SW480 (cell line): Measurements from ENCODE around the gene CHST13.
A peak's percentile ranks its signal among the peaks of the same experiment; 100 is the strongest.

Experiments used
- DNase-seq: peaks from one replicate; pipeline ENCODE4 v3.0.0-alpha.2; 2016; ENCODE audit warnings: low spot score

The CHST13 gene

DNA sequence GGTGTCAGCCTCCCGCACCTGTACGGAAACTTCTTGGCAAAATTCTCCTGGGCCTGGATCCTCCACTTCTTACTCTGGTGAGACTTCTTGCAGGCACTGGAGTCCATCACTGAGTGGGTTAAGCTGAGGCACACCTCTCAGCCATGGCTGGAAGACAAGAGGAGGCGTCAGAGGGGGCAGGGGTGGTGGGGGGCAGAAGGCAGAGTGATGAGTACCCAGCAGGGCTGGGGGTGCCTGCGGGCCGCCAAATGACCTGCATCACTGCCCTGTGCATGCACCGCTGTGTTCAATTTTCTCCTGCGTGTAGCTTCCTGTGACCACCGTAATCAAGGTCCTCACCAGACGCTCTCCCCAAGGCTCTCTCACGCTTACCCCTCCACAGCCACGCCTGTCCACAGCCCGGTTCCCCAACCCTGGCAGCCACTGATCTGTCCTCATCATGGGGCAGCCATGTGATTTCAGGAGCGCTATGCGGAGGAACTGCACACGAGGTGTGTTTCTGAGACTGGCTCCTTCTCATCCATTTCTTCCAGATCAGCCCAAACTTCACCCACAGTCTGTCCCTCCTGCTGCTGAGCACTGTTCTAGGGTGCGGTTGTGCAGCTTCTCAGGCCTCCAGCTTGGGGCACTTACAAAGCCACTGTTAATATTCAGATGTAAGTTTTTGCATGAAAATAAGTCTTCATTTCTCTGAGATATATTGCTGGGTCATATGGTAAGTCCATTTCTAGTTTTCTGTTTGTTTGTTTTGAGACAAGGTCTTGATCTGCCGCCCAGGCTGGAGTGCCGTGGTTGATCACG lies 29.5 kb downstream of the CHST13 start:
- DNase-seq, result no peak

DNA sequence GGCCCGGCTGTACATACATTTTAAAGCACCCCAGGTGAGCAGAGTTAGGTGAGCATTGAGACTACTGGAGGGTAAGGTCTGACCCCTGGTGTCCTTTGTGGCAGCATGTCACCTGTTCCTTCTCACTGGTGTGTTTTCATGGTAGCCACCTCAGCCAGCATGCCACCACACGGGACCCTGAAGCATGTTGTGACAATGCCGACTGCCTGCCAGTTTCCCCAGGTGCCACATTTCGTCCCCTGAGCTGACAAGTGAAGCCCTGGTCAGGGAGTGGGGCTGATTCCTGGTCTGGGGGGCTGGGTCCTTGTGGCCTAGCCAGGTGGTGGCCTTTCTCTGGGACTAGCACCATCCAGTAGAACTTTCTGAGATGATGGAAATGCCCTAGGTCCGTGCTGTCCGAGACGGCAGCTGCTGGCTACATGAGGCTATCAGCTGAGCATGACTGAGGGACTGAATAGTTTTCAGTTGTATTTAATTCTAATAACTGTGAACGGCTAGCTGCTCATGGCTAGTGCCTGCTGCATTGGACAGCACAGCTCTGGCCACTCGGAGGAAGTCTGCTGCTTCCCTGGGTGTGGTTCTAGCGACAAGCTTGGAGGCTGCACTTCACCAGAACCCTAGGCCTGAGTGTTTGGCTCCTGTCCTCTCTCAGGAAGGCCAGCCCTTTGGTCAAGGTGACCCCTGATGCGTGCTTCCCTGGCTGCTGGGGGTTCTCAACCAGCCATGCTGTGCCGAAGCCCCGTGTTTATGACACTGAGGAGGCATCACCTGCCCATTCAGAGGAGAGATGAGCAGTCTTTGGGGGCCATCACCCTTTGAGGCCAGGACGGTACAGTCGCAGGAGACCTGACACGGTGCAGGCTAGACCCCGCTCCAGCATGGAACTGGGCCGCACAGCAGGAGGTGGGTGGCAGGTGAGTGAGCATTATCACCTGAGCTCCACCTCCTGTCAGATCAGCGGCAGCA lies 30.9 kb downstream of the CHST13 start:
- DNase-seq, result no peak

DNA sequence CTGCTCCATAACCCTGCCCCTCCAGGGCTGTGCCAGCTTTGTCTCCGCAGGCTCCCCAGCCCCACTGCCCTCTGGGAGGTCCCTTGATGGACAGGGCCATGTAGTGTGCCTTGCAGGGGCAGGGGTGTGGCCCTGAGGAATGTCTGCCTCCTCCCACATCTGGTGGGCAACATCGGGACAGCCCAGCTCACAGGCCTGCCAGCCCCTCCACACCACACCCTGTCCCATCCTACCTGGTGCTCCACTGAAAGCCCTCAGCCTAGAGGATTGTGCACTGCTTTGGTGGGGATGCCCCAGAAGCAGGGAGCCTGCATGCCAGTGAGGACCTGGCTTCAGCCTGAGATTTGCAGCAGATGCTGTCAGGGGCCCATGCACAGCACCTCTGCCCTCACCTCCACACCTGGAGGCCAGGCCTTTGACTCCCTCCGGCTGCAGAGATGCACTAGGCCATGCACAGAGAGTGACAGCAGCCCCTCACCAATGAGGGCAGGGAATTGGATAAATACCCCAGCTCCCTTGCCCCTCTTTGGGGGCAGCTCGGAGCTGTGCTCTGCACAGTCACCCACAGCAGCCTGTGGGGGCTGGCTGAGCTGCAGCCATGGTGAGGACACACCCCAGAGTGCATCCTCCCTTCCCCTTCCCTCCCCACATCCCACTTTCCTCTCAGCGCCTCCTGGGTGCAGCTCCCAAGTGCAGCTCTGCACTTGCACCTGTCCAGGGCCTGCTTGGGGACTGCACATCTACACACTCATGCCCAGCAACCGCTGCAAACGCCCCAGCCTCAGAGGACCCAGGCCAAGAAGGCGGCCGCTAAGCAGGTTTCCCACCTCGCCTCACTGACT lies 32.1 kb downstream of the CHST13 start:
- DNase-seq, result no peak

DNA sequence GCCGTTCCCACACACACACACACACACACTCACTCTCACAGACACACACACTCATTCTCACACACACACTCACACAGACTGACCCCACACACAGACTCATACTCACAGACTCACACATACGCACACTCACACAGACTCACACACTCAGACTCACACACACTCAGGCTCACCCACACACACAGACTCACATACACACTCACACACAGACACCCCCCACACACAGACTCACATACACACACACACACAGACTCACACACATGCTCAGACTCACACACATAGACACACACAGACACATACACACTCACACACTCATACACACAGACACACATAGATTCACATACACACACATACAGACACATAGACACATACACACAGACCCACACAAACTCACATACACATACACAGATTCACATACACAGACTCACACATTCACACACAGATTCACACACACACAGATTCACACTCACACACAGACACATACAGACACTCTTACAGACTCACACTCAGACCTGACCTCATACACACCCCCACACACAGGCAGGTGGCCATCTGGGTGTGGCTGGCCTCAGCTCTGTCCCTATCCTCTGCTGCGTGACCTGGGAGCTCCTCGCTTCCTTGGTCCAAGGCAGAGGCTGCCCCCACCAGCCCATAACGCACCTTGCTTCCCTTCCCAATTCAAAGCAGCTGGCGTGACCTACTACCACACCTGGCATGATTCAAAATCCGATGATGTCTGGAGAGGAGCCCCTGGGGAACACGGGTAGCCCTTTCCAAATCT lies 32.9 kb downstream of the CHST13 start:
- peak; percentile 24 for DNase-seq

DNA sequence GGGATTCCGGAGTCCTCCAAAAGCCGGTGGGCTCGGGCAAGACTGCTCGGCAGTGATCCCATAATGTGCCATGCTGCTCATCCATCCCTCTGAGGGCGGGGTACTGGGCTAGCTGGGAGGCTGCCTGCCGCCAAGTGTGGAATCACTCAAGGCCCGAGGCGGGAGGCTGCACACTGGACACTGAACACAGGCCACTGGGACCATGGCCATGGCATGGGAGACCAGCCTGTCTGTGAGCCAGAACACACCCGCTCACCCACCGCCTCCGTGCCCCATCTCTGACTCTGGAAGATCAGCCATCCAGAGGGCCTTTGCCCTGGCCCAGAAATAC lies 33.4 kb downstream of the CHST13 start:
- no peak for DNase-seq

DNA sequence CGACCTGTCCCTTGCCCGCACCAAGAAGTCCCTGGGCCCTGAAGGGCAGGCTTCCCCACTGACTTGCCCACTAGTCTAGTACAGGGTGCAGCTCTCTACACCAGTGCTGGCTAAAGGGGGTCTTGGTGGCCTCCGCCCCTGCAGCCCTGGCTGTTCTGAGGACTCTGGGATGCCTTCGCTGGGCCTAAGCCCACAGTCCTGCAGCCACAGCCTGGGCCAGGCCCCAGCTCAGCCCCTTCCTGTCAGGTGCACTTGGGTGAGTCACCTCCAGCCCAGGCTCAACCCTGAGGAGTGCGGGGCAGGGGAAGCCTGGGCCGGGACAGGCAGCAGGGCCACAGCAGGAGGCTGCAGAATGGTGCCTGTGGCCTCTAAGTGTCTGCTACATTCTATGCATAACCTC lies 33.8 kb downstream of the CHST13 start:
- DNase-seq, result no peak

DNA sequence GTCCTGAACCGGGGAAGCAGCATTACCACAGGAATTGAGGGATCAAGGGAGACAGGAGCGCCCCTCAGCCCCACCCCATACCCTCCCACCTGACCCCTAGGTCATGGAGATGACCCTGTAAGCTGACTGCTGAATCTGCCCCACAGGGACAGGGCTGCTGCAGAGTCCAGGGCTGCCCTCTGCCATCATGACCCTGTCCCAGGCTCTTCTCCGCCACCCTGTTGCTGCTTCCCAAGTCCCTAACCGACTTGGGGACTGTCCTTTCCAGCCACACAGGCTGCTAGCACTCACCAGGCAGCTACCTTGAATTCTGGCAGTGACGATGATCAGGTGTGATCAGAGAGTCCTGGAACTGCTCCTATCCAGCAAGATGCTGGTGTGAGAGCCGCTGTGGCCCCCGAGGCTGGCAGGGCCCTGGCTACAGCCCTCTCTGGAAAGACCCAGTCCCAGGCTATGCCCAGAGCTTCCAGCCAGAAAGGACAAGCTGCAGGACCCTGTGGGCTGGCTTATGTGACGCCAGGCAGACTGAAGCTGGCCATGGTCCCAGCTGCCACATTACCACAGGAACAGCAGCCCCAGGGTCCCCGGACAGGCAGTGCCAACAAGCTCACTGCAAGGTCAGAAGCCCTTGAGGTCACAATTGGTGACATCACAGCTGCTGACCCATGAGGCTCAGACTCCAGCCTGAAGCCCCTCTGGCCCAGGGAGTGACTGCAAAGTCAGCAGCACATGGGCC lies 34.5 kb downstream of the CHST13 start, which contains the start of gene C3orf22:
Gene C3orf22 (minus strand): TSS at position 597 of the 736 bp plus-strand sequence. CDS start 5,542 bp downstream, outside the sequence.
- DNase-seq, result no peak

DNA sequence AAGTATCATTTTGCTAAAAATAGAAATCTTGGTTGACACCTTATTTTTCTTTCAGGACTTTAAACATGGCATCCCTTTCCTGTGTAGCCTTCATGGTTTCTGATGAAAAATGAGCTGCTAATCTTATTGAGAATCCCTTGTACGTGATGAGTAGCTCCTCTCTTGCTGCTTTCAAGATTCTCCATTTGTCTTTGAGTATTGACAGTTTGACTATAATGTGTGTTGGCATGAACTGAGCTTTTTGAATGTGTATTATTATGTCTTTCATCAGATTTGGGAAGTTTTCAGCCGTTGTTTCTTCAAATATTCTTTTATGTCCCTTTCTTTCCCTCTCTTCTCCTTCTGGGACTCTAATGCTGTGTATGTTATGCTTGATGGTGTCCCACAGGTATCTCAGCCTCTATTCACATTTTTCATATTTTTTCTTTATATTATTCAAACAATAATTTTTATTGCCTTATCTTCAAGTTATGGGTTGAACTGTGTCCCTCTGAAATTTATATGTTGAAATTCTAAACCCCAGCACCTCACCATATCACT lies 38.9 kb downstream of the CHST13 start:
- no peak for DNase-seq

DNA sequence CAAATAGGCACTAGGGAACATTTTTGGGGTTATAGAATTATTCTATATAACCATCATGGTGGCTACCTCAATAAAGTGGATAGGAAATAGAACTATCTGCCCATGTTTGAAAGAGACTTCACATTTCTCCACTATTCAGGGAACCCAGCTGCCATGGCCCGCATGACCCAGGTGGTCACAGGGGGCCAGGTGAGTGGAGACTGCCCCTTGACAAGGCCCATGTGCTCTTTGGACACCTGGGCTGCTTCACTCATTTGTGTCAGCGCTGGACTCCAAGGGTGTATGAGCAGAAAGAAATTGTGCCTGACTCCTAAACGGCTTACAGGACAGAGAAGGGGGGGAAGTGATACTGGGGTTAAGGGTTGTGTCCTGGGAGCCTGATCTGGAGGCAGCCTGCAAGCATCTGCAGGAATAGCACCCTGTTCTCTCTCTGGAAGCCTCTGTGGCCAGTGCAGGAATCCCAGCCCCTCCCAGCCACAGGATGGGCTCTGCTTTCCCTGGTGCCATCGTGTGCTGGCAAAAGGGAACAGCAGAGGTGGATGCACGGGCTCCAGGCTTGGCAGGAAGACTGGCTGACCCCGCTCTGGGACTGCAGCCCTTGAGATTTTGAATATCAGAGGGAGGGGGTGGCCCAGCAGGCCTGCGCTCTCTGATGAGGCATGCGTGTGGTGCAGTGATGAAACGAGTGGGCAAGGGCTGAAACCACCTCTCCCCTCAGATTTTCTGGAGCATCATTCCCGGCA lies 43.9 kb downstream of the CHST13 start:
- DNase-seq, result peak; percentile 45

DNA sequence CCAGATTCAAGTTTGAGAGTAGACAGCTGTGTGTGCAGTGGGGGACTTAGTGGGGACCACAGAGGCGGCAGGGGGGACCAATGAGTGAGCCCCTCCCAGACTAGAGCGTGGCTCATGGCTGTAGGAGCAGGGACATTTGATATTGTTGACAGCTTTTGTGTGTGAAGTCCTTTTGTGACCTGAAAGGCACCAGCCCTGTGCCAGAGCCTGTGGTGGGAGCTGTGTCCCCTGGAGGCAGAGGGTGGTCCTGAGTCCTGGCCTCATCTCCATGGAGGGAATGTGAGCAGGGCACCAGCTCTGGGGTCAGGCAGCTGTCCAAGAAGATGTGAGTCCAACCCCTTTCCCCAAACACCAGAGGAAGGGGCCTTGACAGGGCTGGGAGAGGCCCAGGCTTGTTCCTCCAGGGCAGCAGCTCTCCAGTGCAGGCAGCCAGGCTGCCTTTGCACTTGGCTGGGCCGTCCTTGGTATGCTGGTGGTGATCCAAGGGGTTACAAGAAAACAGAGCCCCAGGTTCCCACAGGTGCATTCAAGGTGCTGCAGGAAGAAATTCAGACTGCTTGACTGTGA lies 44.9 kb downstream of the CHST13 start:
- DNase-seq, result no peak

DNA sequence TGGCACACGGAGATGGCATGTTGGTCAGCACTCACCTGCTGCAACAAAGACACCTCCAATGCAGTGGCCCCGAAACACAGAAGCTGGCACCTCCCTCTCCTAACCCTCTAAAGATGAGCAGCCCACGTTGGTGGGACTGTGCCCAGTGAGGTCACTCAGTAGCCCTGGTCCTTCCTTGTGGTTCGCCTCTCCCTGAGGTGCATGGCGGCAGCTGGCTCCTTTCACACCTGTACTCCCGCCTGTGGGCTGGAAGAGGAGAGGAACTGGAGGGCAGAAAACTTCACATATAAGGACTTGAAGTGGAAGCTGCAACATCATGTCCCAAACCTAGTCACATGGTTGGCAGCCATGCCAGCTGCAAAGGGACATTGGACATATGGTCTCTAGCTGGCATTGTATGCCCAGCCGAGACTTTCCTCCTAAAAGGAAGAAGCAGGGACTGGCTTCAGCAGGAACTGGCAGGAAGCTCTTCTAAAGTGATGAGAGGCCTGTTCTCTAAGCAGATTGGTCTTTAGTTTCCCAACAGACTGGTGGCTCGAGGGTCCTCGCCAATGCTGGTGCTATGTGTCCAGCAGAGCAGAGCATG lies 45.5 kb downstream of the CHST13 start:
- DNase-seq, result no peak

DNA sequence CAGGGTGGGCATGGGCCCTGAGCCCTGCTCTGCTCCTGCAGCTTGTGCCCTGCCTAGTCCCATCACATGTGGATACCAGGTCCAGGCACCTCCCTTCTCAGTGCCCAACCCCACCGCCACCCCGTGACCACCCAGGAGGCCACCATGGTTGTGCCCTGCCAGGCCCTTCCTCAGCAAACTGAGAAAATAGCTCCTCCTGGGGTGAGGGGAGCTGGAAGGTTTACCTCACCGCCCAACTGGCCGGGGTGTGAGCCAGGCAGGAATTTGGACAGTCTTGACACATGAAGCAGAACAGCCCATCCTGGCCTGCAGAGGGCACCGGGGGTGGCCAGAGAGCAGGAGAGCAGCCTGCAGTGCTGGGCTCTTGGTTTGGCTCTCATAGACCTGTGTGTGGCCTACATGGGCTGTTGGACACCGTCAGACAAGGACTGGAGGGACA lies 46.2 kb downstream of the CHST13 start:
- no peak for DNase-seq

DNA sequence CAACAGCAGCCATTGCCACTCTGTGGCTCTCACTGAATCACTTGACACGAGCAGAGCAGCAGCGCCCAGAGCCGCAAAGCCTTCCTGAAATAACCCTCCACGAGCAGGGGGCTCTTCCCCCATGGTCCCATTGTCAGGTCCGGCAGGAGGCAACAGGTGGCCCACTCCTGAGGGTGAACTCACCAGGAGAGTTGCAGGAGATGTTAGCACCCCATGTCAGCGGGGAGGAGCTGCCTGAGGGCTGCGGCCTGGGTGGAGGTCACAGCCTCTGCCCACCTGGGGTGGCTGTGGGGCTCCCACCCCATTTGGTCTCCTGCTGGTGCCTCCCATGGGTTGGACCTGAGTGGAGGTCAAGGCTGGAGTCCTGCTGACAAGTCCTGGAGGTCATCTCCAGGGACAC lies 47.1 kb downstream of the CHST13 start:
- DNase-seq, result no peak

DNA sequence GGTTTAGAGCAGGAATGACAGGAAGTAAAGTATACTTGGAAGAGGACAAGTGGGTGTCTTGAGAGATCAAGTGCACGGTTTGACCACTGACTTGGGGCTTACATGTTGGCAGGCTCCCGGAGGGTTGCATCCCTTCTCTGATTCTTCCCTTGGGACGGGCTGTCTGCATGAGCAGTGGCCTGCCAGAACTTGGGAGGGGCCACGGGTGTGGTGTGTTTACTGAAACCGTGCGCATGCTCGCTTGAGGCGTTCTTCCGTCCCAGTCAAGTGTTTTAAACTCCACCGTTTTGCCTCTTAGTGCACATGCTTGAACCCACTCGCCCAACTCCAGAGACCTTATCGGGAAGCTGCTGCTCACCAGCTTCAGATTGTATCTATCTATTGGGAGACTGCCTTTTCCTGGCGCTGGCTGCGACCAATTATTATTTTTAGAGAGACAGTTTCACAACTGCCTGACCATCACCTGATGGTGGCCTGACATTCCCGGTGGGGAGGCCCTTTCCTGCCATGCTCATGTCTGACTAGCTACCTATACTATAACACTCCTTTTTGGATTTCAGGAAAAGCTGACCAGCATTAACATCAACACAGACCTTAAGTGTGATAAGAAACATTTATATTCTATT lies 49.6 kb downstream of the CHST13 start:
- peak; percentile 63 for DNase-seq

DNA sequence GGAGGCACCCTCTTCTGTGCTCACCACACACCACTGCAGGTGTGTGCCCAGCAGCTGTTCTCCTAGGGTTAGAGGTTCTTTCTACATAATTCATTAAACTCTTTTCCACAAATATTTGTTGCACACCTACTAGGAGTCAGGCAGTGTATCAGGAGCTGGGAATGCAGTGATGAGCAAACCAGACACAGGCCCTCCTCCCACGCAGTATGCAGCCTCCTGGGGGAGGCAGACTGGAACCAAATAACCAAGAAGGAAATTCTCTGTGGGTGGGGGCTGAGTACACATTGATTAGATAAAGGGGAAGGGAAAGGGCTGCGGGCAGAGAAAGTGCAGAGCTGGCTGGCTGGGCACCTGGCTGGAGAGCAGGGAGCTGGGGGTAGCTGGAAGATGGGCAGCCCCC lies 53.3 kb downstream of the CHST13 start:
- DNase-seq, result no peak

DNA sequence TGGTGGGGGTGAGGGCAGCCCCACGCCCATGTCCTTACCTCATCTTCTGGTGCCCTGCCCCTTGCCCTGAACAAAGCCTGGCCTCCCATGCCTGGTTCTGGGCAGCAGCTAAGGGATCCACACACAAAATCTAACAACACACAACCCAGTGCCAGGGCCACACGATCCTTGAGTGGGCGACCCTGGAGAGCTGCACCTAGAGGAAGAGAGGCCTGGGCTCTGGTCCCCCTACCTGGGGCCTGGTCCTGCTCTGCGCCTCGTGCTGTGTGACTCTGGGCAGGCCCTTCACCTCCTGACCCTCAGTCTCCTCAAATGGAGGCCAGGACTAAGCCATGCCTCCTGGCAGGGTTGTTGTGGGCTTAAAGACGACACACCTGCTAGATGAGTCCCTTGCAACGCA lies 54.7 kb downstream of the CHST13 start:
- DNase-seq, result no peak

DNA sequence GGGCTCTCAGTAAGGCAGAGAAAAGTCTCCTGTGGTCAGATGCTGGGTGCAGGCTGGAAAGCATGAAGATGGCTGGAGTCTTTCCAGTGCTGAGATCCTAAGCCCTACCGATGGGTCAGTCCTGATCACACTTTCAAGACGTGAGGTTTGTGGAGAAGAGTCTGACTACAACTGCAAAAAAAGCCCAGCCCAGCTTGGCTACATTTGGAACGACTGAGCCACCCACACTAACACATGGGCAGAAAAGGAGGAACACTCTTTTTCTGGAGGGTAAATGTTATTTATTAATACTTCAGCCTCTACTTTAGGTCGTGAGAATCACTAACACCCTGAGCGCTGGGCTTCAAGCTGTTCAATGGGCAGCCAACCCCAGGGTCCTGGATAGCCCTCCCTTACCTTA lies 56.8 kb downstream of the CHST13 start:
- DNase-seq, result no peak

DNA sequence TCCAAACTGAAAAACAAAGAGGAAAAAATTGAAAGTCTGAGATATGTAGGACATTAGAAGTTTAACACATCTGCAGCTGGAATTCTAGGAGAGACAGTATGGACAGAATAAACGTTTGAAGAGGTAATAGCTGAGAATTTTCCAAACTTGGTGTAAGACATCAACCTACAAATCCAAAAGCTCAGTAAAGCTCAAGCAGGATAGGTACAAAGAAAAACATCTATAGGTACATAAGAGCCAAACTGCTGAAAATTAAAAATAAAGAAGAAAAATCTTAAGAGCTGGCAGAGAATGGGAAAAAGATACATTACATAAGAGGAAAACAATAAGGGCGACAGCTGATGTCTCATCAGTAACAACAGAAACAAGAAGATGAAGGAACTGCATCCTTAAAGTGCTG lies 57.6 kb downstream of the CHST13 start:
- DNase-seq, result no peak
